GM23248 (cell line): ENCODE data around the gene CEP97. TPM values are rescaled to one million over a fixed set of nuclear protein-coding genes. Genes with fewer than 3 reads are reported as not detected.
A peak's percentile ranks its signal among the peaks of the same experiment; 100 is the strongest.

Source experiments
- DNase-seq: peaks from one replicate; pipeline ENCODE4 v3.0.0-alpha.2; 2015
- H2AFZ ChIP-seq: fragments of 200-600 bp; sonication (generic); 2 replicates; pipeline ENCODE4 v1.6.1; 2016; ENCODE audit warnings: antibody characterized with exemption
- H3F3A ChIP-seq: fragments of 200-600 bp; sonication (generic); 2 replicates; pipeline ENCODE4 v1.6.1; 2016; ENCODE audit warnings: mild to moderate bottlenecking, antibody characterized with exemption, mixed run types; ENCODE audit not compliant: insufficient read depth
- H3K27ac ChIP-seq: fragments of 200-600 bp; sonication (generic); 2 replicates; pipeline ENCODE4 v1.5.1; 2016; ENCODE audit warnings: mild to moderate bottlenecking
- H3K27me3 ChIP-seq: fragments of 200-600 bp; sonication (generic); replicated peaks from 2 replicates; pipeline ENCODE4 v1.6.1; 2016; ENCODE audit warnings: mild to moderate bottlenecking; ENCODE audit not compliant: insufficient read depth
- H3K36me3 ChIP-seq: fragments of 200-600 bp; sonication (generic); 2 replicates; pipeline ENCODE4 v1.6.1; 2016; ENCODE audit warnings: low read depth, mild to moderate bottlenecking
- H3K4me1 ChIP-seq: fragments of 200-600 bp; sonication (generic); 2 replicates; pipeline ENCODE4 v1.6.1; 2016; ENCODE audit warnings: mild to moderate bottlenecking; ENCODE audit not compliant: insufficient read depth
- H3K4me2 ChIP-seq: fragments of 200-600 bp; sonication (generic); one replicate; pipeline ENCODE4 v1.6.1; 2016; ENCODE audit warnings: mild to moderate bottlenecking; ENCODE audit not compliant: unreplicated experiment
- H3K4me3 ChIP-seq: fragments of 200-600 bp; sonication (generic); 2 replicates; pipeline ENCODE4 v1.5.1; 2016; ENCODE audit warnings: mild to moderate bottlenecking
- H3K79me2 ChIP-seq: fragments of 200-600 bp; sonication (generic); 2 replicates; pipeline ENCODE4 v1.6.1; 2016; ENCODE audit warnings: mild to moderate bottlenecking; ENCODE audit not compliant: insufficient read depth
- H3K9ac ChIP-seq: fragments of 200-600 bp; sonication (generic); 2 replicates; pipeline ENCODE4 v1.6.1; 2016; ENCODE audit warnings: mild to moderate bottlenecking
- H3K9me2 ChIP-seq: fragments of 200-600 bp; sonication (generic); 2 replicates; pipeline ENCODE4 v1.6.1; 2016; ENCODE audit warnings: mixed run types, mild to moderate bottlenecking, moderate library complexity; ENCODE audit not compliant: insufficient read depth
- H3K9me3 ChIP-seq: fragments of 200-600 bp; sonication (generic); one replicate; pipeline ENCODE4 v1.6.1; 2017; ENCODE audit warnings: low read depth
- H4K20me1 ChIP-seq: fragments of 200-600 bp; sonication (generic); 2 replicates; pipeline ENCODE4 v1.6.0; 2016; ENCODE audit not compliant: insufficient read depth
- EZH2 ChIP-seq: fragments of 200-600 bp; sonication (generic); IDR thresholded peaks from 2 replicates; pipeline ENCODE4 v1.6.1; 2018; ENCODE audit warnings: antibody characterized with exemption, mild to moderate bottlenecking; ENCODE audit not compliant: insufficient read depth, poor library complexity, severe bottlenecking
- EZH2phosphoT487 ChIP-seq: fragments of 200-600 bp; sonication (generic); IDR thresholded peaks from 2 replicates; pipeline ENCODE4 v1.6.1; 2018; ENCODE audit warnings: antibody characterized with exemption, moderate library complexity, mild to moderate bottlenecking, low read depth; ENCODE audit not compliant: insufficient read depth
- whole genome bisulfite sequencing, 2 experiments: methylation state at CpG; one replicate each; pipeline ENCODE4 v1.1.6; 2015 to 2017; ENCODE audit warnings: low lambda C conversion rate in 2 of 2, low coverage in 1 of 2; ENCODE audit errors: missing lambda C conversion rate in 2 of 2; 5-methylcytosine and 5-hydroxymethylcytosine counted together
- in situ Hi-C: fragments of 300-500 bp; cut with MboI; formaldehyde crosslinking; loops from 2 replicates; pipeline ENCODE4 v1.15.0; 2020
- polyA plus RNA-seq: library from polyadenylated mRNA; unstranded; fragments of >200 nt; fragmentation: Nextera tagmentation; extraction: Ambion mirVana; gene quantifications from 2 replicates; pipeline ENCODE4 v1.2.1, GENCODE V29; 2016
- total RNA-seq: library from RNA; depleted of rRNA; stranded (reverse); fragments of >200 nt; shearing (Covaris generic); gene quantifications from 2 replicates; pipeline ENCODE4 v1.2.3, GENCODE V29; 2014

Gene CEP97
- total and polyA plus RNA-seq, 2 experiments from 2014 or later = 3.3 to 9.8 TPM

- no peaks in the 10 kb centered on the region for H4K20me1 ChIP-seq
- H2AFZ ChIP-seq = peak overlapping the region; percentile 47
- no peak overlapping the region for H3K27ac ChIP-seq
- H3K9me2 ChIP-seq = no peaks in the 10 kb centered on the region
- H3K4me3 ChIP-seq = no peak overlapping the region
- H3K36me3 ChIP-seq = no peaks in the 10 kb centered on the region
- no peaks in the 10 kb centered on the region; the same call in 1 of the 2 replicates for H3F3A ChIP-seq
- peaks cover 21% of the 10 kb centered on the region for H3K79me2 ChIP-seq
- TF ChIP-seq EZH2 = no peak
- H3K9me3 ChIP-seq = no peaks in the 10 kb centered on the region
- H3K4me1 ChIP-seq = peaks cover 13% of the 10 kb centered on the region
- 51 to 63% methylated on average over 7 of the region's 7 CpGs for WGBS, 2 experiments
- no peak for DNase-seq
- H3K9ac ChIP-seq = no peak overlapping the region
- H3K4me2 ChIP-seq = no peak overlapping the region
- H3K27me3 ChIP-seq = no peaks in the 10 kb centered on the region
- in situ Hi-C loops = no loop called here
Observed at GRCh38 chr3:101722394-101723173, 1.8 kb upstream of the CEP97 start.

DNA sequence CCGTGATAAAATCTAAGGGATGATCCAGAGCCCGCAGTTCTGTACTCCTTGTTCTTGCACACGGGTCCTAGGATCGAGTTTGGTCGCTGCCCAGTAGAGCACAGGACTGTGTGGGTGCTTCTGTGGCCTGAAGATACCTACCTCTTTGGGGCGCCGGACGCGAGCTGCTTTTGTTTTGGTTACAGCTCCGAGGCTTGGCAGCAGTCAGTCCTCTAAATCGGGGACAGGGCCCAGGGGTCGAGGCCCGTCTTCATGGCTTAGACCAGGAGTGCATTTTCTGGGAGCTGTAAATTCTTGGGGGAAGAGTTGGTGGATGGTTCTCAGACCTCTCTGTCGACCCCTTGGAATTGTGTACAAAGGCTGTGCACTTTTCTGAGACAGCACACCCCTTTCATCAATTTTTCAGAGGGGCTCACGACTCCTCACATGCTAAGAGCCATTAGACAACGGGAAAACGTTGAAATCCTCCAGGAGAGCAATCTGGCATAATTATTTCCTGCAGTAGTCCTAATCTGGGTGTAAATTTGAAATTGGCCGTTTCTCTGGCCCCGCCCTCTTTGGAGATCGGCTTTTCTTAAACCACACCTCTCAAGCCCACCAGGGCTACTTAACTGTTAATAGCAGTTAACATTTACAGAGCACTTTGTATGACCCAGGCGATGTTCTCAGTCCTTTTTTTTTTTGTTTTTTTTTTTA, 928 bp downstream of the CEP97 start:
- Histone ChIP-seq H3K27ac (peak overlapping the region; percentile 20; the same call in 1 of the 2 replicates), H2AFZ (peak overlapping the region; percentile 94), H3K79me2 (peaks cover 21% of the 10 kb centered on the region), H4K20me1 (no peaks in the 10 kb centered on the region), H3K9me2 (no peaks in the 10 kb centered on the region), H3K36me3 (no peaks in the 10 kb centered on the region), H3K4me1 (peaks cover 13% of the 10 kb centered on the region), H3K27me3 (no peaks in the 10 kb centered on the region), H3K9me3 (no peaks in the 10 kb centered on the region), H3K9ac (peak overlapping the region; percentile 81), H3K4me2 (peak overlapping the region; percentile 86), H3K4me3 (peak overlapping the region; percentile 80), H3F3A (no peaks in the 10 kb centered on the region; the same call in 1 of the 2 replicates)
- DNase-seq = peak; percentile 56
- in situ Hi-C loops = no loop called here
- TF ChIP-seq EZH2phosphoT487 (no peak), EZH2 (no peak)
- WGBS, 2 experiments = 0 to 1% methylated on average over 21 of the region's 21 CpGs

GRCh38 chr3:101725890-101726275, 1.5 kb downstream of the CEP97 start:
- peaks cover 13% of the 10 kb centered on the region for H3K4me1 ChIP-seq
- no peaks in the 10 kb centered on the region; the same call in 1 of the 2 replicates for H3F3A ChIP-seq
- peak overlapping the region; percentile 86 for H3K4me2 ChIP-seq
- peaks cover 3% of the 10 kb centered on the region; the same call in 1 of the 2 replicates for H3K36me3 ChIP-seq
- peak; percentile 21 for DNase-seq
- 17 to 20% methylated on average over 3 of the region's 3 CpGs for WGBS, 2 experiments
- no peaks in the 10 kb centered on the region for H3K27me3 ChIP-seq
- no peak overlapping the region for H3K27ac ChIP-seq
- no peaks in the 10 kb centered on the region for H3K9me3 ChIP-seq
- peak overlapping the region; percentile 81 for H3K9ac ChIP-seq
- in situ Hi-C loops = no loop called here
- peak overlapping the region; percentile 94 for H2AFZ ChIP-seq
- H3K9me2 ChIP-seq = no peaks in the 10 kb centered on the region
- no peaks in the 10 kb centered on the region for H4K20me1 ChIP-seq
- TF ChIP-seq EZH2 (no peak), EZH2phosphoT487 (no peak)
- H3K79me2 ChIP-seq = peaks cover 21% of the 10 kb centered on the region
- peak overlapping the region; percentile 80 for H3K4me3 ChIP-seq

DNA sequence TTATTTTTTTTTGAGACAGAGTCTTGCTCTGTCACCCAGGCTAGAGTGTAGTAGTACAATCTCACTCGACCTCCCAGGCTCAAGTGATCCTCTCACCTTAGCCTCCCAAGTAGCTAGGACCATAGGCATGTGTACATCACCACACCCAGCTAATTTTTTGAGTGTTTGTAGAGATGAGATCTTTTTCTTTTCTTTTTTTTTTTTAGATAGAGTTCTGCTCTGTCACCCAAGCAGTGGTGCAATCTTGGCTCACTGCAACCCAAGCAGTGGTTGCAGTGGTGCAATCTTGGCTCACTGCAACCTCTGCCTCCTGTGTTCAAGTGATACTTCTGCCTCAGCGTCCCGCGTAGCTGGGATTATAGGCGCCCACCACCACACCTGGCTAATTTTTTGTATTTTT, 5.2 kb downstream of the CEP97 start:
- H3K27me3 ChIP-seq = no peaks in the 10 kb centered on the region
- in situ Hi-C loops = no loop called here
- TF ChIP-seq EZH2 (no peak), EZH2phosphoT487 (no peak)
- H3K9me3 ChIP-seq = no peaks in the 10 kb centered on the region
- H2AFZ ChIP-seq = no peak overlapping the region
- H3K4me1 ChIP-seq = peaks cover 9% of the 10 kb centered on the region; the same call in 1 of the 2 replicates
- H3K79me2 ChIP-seq = peaks cover 21% of the 10 kb centered on the region
- H3K4me2 ChIP-seq = no peak overlapping the region
- no peak for DNase-seq
- H3F3A ChIP-seq = no peaks in the 10 kb centered on the region
- whole genome bisulfite sequencing, 2 experiments = 95 to 100% methylated on average over 5 of the region's 5 CpGs
- H3K4me3 ChIP-seq = no peak overlapping the region
- H3K27ac ChIP-seq = no peak overlapping the region
- H3K36me3 ChIP-seq = peaks cover 26% of the 10 kb centered on the region; the same call in 1 of the 2 replicates
- H3K9ac ChIP-seq = no peak overlapping the region
- no peaks in the 10 kb centered on the region for H3K9me2 ChIP-seq
- no peaks in the 10 kb centered on the region for H4K20me1 ChIP-seq
